LoVo (cell line): Measurements from ENCODE around the gene NUDT14.

Experiments
- DNase-seq: peaks from one replicate; pipeline ENCODE4 v3.0.0-alpha.2; 2016; ENCODE audit warnings: low spot score

The NUDT14 gene

DNA sequence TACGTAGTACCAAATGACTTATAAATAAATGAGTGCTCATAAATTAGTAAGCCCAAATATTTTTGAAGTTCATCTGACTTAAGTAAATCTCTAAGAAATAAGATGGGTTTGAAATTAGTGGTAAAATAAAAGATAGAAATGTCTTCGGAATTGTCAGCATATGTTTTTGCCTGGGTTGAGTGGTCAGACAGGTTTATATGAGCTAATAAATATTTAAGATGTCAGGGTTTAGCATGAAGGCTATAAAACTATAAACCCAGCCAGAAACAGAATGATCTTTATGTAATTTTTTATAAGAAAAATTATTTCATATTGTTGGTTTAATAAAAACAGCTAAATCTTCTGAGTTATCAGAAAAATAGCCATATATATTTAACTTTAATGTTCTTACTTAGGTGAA lies 49.9 kb downstream of the NUDT14 start:
- no peak for DNase-seq

GRCh38 chr14:105128059-105128458 lies 53.1 kb downstream of the NUDT14 start:
- no peak for DNase-seq

DNA sequence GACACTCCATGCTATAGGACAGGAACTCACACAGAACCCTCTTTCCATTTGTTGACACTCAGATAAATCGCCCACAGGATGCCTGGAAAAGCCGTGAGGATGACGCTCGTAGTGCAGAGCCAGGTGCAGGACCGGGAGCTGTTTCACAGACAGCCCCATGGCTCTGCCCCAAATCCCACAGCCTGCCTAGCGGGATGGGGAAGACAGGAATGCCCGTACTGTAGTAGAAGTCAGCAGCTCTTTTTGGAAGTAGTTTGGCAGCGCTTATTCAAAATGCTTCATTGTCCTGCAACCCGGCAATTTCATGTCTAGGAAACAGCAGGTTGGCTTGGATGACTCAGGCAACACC lies 54.2 kb downstream of the NUDT14 start:
- DNase-seq: no peak

- no peak for DNase-seq
These were observed 54.8 kb downstream of the NUDT14 start for GRCh38 chr14:105126126-105126980.

GRCh38 chr14:105124823-105125222 lies 56.3 kb downstream of the NUDT14 start:
- DNase-seq: no peak

DNA sequence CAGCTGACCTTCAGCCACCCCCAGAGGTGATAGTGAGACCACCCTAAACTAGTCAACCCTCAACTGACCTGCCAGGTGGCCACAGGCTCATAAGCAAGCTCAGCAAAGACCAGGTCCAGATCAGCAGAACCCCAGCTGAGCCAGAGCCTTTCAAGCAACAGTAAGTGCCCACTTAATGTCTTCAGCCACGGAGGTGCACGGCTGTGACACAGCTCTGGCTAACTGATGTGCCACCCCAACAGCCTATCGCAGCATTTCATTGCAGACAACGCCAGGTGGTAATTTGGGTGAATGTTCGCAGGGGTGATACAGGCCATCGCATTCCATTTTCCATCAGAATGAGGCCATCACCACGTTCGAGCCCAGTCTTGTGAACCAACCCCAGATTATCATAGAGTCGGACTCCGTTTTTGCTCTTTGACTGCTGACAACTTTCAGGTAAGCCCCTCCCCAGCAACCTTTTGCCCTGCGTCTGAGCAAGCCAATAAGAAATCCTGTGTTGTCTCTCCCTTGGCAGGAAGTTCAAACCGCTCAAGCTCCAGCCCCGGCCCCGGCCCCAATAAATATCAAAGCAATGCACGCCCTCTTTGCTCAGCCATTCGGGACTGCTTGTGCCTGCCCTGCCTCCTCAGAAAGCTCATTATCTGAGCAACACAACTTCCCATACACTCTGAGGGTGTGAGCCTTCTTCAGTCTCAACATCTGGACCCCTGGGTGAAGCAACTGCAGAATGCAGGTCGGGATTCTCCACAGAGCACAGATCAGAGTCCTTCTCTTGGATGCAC lies 56.9 kb downstream of the NUDT14 start:
- no peak for DNase-seq

DNA sequence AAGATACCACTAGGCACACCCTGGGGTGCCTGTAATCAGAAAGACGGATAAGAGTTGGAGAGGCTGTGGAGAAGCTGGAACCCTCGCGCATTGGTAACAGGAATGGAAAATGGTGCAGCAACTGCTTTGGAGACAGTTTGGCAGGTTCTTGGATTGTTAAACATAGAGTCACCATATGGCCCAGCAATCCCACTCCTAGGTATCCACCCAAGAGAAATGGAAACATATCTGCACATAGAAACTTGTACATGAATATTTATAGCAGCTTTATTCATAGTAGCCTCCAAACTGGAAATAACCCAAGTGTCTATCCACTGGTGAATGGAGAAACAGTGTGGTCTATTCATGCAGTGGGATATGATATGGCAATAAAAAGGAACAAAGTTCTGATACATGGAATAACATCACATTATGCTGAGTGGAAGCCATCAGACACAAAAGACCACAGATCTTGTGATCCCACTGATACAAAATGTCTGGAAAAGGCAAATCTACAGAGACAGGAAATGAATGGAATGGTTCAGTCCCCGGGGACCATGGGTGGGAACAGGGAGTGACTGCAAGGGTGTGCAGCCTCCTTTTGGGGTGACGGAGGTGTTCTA lies 57.9 kb downstream of the NUDT14 start:
- no peak for DNase-seq
